Inflammatory macrophage treated with lipopolysaccharide for 4 hours (primary cell): ENCODE data around the gene ATRNL1.

Source experiments
- DNase-seq: peaks from one replicate; pipeline ENCODE4 v3.0.0-alpha.2; 2020

The ATRNL1 gene

DNA sequence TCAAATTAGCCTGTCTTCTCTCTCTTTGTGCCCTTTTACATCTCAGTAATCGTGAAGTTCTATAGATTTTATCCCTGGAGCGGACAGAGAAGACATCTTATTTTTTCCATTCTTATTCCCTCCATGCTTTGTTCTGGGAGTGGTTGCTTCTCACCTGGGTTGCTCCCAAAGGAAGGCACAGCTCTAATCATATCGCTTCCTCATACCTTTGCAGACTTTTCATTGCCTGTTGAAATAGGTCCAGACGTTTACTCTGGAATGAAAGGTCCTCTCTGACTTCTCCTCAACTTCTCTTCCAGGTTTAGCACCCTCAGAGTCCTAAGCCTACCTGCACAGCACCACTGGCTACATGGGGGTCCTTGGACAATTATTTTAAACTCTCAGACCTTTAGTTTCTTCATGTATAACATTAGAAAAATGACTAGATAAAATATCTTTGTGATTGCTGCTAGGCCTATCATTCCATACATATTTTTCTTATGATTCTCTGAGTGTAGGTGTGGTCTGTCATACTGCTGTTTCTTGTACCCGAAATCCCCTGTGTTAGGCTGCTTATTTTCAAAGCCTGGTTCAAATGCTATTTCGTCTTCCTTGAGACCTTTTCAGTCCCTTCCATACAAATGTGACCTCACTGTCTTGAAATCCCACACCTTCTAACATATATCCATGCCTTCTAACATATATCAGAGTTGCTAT lies 761.7 kb downstream of the ATRNL1 start:
- no peak for DNase-seq

DNA sequence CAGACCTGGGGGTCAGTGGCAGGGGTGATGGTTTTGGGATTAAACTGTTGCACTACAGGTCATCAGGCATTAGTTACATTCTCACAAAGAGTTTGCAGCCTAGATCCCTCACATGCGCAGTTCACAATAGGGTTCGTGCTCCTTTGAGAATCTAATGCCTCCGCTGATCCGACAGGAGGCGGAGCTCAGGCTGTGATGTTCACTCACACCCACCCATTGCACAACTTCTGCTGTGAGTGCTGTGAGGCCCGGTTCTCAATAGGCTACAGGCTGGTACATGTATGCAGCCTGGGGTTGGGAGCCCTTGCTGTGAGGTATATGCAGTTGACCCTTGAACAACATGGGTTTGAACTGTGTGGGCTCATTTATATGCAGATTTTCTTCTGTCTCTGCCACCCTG lies 763.4 kb downstream of the ATRNL1 start:
- DNase-seq = no peak

DNA sequence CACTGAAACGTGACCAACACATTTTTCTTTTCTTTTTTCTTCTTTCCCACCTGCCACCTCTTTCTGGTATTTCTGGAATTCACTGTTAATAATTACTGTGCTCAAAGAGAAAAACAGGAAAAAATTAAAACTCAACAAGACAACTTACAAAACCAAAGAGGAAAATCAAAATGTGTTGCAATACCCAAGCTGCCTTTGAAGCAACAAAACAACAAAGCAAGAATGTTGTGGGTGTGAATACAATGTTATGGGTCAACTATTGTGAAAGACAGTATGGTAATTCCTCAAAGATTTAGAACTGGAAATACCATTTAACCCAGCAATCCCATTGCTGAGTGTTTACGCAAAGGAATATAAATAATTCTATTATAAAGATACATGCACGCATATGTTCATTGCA lies 764.7 kb downstream of the ATRNL1 start:
- no peak for DNase-seq

DNA sequence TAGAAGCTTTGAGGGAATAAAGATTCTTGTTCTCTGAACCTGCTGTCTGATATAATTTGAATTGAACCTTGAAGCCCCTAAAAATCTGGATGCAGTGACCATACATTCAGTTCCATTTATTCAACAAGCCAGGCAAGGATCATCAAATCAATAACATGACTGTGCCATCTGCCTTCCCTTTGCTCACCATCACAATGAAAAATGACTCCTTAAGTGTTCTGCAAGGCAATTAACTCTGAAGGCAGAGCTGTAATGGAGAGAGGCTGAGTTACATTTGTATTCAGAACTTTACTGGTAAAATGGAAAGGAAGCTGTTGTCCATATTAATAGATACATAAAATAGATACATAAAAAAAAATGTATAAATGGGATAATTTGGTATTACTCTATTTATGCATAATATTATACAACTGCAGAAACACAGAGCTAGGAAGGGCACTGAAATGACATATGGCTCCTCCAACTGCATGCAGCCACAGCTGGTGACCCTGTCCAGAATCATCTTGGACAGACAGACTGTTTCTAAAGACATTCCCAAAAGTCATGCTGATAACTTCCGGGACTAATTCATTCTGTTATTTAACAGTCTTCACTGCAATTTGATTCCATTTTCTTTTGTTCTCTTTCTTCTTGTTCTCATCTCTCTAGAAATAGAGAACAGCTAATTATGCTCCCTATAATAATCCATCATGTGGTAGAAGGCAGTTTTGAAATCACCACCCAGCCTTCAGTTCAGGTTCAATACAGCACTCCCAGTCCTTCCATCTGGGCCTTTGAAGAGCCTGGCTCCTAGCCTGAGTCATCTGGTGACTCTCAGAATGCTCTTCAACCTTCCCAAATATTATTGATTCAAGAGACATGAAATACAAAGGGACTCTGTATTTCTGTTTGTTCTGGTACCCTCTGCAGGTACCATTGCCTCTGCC lies 767.3 kb downstream of the ATRNL1 start:
- DNase-seq = no peak

DNA sequence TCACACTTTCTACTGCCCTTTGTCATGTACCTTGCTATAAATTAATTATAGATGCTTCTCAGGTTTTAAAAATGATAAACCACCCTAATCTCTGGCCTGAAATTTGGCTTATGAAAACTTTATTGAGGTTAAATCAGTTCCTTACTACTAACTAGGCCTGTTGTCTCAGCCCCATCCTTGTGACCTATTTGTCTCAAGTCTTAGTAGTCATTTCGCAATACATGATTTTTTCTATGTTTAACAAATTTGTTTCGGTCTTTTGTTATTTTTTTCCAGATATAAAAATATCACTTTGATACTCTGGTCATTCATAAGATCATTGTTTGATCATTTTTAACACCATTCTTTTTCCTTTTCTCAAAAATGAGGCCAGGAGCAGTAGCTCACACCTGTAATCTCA lies 768.3 kb downstream of the ATRNL1 start:
- DNase-seq = no peak

DNA sequence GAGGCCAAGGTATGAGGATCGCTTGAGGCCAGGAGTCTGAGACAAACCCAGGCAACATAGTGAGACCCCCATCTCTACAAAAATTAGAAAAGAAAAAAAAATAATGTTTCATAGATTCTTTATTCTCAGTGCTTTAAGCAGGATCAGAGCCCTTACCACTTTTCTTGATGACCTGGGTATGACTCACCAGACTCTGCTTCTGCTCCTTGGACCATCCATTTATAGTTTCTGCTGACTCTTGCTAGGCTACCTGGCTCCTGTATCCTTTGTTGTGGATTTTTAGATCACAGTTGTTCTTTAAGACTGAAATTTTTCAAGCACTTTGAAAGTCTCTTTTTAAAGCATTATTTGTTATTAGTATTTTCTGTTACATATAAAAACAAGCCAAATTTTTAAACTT lies 768.7 kb downstream of the ATRNL1 start:
- no peak for DNase-seq

DNA sequence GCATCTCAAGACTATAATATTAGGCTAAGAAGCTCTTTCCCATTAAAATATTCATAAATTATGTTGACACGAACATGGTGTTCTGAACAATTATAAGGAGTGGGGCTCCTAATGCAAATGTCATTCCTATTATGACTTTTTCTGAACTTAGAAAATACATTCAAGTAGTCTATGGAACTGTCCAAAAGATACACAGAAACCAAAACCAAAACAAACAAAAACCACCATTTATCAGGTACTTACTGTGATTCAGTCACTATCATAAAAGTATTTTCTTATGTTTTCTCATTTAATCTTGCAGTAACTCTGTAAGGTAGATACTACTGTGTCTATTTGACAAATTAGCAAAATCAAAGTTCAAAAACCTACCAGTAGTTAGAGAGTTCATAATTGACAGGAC lies 773.0 kb downstream of the ATRNL1 start:
- DNase-seq = no peak

DNA sequence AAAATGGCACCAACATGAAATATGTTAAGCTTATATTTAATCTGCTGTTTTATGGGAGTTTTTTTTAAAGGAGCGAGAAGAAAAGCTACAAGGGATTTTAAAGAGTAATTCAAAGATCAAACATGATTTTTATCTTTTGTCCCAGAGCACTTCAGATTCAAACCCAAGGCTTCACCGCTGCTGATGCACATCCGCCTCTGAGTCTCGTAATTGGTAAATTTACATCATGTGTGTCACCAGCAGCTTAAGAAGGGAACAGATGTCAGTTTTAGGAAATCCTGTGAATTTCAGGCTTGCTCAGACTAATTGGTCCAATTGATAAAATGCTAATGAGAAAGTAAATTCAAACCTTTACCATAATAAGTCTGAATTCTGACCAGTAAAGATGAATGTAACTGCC lies 773.5 kb downstream of the ATRNL1 start:
- DNase-seq = no peak

DNA sequence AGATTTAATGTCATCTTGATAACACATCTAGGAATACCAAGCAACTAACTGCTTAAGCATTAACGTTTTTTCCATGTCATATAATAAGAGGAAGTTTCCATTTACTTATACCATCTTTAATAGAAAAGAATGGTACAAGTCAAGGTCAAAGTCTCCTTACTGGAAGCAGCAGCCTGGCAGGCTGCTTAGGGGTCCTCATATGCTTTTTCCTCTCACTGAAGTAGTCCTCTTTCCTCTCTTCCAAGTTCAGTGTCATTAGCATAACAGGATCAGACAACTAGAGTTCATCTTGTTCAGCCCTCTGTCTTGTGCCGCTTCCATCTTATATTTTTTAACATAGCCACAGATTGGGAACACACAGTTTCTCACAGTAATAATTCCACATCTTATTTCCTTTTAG lies 774.1 kb downstream of the ATRNL1 start:
- no peak for DNase-seq

DNA sequence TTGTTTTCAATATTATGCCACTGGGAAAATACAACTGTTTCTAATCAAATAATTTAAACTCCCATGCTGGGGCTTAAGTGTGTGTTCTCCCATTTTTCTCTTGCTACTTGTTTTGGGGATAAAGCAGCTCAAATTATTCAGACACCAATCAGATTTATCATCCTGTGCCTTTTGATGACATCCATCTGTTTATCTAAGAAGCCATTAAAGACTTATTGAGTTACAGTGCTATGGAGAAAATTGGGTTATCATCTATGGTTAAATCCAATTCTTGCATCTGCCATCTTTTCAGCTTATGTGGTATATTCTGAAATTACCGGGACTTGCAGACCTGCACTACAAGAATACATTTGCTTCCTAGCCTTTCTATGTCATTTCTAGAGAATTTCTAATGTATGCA lies 778.7 kb downstream of the ATRNL1 start:
- no peak for DNase-seq

DNA sequence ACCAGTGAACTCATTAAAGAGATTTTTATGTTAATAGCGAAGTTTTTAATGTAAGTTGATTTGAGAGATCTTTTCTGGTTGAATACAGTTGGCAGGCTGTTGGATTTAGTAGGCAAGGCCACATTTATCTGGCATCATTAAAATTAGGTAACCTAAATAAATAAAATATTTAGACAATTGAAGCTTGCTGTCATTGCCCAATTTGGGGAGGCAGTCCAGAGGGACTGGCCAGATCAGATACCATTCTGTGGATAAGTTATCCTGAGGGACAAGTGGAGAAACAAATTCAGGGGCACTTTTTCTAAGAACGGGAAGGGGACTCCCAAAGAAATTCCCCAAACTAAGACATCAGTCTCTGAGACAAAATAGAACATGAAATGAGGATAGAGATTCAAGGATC lies 782.0 kb downstream of the ATRNL1 start:
- DNase-seq = no peak

DNA sequence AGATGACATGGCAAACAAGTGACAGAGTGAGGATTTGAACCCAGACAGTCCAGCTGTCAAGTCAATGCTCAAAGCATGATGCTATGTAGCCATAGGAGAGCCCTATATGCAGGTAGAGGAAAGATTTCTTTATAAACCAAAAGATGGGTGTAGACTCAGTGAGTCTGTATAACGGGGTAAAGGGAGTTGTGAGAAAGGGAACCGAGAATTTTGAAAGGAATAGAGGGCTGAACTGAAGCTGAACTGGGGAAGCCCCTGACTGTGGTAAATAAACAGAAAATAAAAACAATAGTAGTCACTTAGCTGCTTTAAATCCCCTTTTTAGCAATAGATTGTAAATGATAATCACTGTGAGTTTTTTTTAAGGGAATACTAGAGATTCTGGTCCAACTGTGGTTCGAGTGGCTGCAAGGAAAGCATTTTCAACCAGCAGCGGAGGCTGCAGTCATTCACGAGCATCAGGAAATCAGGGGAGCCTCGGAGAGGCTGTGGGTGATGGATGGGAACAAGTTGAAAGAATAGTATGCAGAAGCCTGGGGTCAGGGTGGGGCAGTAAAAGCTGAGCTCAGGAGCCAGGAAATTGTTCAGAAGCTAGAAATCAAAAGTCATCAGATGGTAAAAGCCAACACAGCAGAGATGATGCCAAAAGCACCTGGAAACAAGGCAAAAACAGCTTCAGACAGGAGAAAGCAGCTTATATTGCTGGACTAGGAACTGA lies 786.4 kb downstream of the ATRNL1 start:
- DNase-seq = no peak

DNA sequence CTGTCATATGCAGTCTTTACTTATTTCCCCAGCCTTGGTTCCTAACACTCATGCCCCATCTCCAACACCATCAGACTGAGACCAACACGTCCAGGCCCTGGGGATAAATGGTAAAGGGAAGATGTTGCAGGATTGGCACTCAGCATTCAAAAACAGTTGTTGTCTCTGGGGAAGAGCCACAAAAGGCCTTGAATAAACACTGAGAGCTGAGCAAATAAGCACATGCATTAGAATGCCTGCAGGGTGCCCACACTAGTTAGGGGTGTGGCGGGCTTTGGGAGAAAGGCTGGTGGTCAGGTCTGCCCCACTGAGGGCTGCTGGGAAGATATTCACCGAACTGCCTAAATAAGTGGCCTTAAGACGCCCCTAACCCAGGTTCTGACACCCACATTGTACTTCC lies 788.9 kb downstream of the ATRNL1 start:
- no peak for DNase-seq

DNA sequence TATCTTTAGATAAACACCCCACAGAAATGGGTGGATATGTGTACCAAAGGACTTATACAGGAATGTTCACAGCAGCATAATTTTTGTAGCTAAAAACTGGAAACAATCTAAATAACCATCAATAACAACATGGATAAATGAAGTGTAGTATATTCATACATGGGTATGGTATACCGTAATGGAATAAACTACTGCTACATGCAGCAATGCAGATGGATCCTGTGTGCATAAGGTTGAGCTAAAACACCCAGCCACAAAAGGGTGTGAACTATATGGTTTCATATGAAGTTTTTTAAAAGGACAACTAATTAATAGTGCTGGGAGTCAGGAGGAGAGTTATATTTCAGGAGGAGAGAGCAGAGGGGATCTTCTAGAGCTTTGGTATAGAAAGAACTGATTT lies 790.2 kb downstream of the ATRNL1 start:
- no peak for DNase-seq

DNA sequence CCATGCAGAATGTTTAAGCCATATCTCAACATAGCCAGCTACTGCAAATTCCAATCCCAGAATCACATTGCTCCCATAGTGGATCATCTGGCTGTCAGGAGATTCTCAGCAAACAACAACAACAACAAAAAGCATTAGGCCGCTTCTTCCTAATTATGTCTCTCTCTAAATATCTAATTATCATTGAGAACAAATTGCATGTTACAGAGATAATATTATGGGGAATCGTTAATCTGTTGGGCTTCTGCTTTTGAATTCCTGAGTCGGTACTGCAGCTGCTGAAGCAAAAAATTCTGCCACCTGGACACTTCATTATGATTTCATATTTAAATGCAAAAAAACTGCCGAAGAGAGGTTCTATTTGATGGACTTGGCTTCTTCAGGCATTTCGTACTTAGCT lies 791.2 kb downstream of the ATRNL1 start:
- DNase-seq = no peak

DNA sequence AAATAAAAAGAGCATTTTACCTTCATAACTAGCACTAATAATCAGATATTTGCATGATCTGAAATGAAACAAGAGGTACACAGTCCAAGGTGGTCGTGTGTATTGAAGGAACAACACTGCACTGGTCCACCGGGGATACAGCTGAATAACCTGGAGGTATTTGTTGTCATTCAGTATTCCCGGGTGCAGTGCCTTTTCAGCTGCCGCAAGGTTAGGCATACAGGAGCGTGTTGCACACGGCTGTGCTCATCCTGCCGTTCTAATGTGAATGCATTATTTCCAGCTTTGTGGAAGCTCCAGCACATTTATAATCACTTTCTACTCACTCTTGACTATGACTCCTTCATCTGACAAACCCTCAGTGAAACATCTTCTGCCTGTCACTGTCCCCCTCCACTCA lies 802.0 kb downstream of the ATRNL1 start:
- no peak for DNase-seq

DNA sequence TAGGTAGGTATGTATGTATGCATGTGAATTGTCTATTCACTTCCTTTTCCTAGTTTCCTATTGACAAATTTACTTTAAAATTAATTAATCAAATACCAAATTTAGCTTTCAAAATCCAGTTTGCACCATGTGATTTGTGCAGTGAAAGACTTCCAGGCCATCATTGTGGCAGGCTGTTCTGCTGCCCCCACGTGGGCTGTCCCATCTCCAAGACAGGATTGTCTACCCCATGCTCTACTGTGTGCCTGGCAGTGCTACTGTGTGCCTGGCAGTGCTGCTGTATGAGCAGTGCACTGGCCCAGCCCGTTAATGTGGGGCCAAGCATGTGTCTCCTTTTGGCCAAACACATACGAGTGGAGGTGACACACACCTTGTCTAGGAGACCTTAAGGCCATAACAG lies 805.1 kb downstream of the ATRNL1 start:
- DNase-seq = no peak

DNA sequence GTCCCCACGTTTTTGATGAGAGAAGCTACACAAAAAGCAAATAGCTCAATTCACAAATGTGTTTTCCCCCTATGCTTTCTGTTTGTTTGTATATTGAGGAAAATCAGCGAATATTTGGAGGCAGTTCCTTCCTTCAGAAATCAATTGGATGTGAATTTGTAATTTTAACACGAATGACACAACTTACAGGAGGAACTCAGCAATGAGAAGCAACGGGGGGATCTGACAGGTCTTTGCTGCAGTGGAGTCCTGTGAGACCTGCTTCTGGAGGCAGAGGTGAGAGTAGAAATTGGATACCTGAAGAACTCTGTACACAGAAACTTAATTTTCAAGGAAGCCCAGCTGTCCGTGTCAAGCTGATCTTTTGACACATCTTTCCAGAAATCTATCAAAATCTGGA lies 809.4 kb downstream of the ATRNL1 start:
- DNase-seq = no peak

DNA sequence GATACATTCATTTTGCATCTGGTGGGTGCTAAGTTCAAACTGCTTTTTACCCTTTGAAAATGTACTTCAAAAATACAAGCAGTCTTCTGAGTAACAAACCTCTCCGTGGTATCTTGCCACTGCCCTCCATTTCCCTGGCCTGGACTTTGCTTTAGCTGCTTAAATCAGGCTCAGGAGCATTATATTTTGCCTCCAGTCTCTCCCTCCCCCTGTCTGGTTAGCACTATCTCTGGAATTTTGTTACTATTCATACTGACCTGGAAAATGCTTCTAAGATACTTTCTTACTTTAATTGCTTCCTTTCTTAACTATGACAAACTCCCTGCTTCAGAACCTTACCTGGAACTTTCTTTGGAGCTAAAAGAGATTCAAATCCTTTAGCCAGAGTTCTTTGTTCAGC lies 810.0 kb downstream of the ATRNL1 start:
- no peak for DNase-seq

DNA sequence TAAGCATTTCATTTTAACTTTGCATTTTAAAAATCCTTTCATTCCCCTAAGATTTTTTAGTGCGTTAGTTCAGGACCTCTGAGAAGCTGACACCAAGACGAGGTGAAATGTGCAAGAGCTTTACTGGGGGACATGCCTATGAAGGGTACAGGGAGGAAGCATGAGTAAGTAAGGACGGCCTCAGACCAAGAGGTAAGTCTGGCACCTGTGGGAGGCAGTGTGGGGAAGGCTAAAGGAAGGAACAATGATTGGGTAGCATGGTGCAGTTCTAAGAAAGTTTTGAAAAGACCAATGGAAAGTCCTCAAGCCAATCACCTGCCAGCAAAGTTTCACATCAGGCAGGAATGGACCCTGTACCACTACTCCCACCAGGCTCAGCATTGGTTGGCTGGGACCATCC lies 810.7 kb downstream of the ATRNL1 start:
- DNase-seq = no peak

DNA sequence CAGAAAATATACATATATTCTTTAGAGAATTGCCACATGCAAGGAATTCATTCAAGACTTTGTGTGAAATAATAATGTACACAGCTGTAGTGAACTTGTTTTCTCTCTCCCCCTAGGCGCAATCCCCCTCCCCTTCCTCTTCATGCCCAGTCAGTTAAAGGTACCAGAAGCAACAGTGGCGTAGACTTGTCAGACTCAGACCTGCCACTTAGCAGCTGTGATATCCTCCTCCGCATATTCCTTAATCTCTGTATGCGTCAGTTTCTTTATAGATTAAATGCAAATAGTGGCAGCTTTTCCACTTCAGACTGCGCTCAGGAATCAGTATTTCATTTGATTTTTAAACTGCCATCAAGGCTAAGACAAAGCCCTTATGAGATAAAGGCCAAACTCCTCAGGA lies 815.9 kb downstream of the ATRNL1 start:
- no peak for DNase-seq

DNA sequence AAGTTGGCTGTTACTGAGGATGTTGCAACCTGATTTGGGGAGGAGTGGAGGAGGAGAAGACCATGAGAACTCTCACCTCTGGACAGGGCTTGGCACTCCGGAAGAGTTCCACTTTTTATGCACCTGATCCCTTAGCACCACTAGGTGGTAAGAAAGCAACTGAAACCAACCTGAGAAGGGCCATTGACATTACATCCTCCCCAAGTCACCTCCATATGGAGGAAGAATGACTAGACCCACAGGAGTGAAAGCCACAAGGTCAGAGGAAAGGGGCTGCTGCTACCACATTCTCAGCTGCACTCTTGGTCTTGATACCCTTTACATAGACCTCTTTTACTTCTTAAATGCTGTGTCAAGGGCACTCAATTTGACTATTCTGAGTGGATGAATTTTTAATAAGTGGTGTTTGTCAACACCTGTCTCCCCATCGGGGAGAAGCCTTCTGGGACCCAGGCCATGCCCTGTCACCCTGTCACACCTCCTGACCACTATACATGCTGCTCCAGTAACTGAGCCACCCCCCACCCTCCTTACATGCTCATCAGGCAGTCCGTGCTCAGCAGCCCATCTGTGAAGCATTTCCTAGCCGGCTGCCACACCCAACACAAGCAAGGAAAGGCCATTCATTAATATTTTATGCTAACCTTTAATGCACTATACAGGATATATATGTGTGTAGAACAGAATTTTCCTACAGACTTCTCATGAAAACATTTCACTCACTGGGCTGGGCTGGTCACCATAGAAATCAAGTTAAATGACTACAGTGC lies 817.0 kb downstream of the ATRNL1 start:
- no peak for DNase-seq

DNA sequence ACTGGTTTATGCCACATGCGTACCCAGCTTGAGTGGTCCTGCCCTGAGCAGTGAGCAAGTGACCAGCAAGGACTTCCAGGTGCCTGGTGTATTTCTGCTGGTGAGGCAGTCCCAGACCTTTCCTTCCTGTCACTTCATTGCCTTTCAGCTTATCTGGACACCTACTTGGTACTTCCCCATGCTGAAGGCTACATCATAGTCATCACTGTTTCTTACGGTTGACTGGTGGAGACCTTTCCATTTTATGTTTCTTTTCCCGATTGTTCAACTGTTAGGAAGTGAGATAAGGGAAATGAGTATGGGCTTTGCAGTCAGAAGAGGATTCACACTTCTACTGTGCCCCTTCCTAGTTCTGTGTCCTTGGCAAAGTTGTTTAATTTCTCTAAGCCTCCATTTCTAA lies 821.3 kb downstream of the ATRNL1 start:
- DNase-seq = no peak
